Right lobe of liver (tissue), 4 donors: Measurements from ENCODE around the gene SSR4.

ENCODE experiments used
- POLR2A ChIP-seq: fragments of 450-650 bp; IDR thresholded peaks from one replicate; pipeline ENCODE4 v1.6.1; 2017; ENCODE audit warnings: antibody characterized with exemption, mild to moderate bottlenecking
- TF ChIP-seq, protein P1 (sequence below), 4 donors: fragments of 200-600 bp in 3 of 4; fragments of 450-650 bp in 1 of 4; IDR thresholded peaks; one replicate each; pipeline versions ENCODE4 v1.5.1 to v1.8.0; 2016 to 2022; ENCODE audit warnings: antibody characterized with exemption in 4 of 4, mild to moderate bottlenecking in 2 of 4
- donor health status: DM: no; HTN: no; CAD: no.
- donor health status: DM: no; HTN: no; CAD: no.
- donor health status: DM: no; HTN: yes; CAD: no.

DNA sequence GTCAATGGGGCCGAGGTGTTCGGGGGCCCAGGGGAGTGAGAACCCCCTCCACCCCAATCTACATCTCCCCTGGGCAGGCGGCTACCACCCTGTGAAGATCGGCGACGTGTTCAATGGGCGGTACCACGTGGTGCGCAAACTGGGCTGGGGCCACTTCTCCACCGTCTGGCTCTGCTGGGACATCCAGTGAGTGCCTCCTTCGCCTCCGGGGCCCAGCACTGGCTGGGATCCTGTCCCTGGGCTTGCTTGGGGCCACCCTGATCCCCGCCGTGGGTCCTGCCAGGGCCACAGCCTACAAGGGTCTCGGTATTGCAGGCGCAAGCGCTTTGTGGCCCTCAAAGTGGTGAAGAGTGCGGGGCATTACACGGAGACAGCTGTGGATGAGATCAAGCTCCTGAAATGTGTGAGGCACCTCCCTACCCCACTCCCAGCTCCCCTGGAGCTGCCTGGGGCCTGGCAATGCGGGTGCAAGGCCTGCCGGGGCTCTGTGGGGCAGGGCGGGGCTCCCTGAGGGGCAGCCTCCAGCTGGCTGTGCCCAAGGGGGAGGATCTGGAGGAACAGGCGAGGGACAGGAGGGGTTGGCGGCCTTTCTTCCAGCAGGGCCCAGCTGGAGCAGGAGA, 12.9 kb upstream of the SSR4 start:
- no peak for TF ChIP-seq POLR2A
- TF ChIP-seq, protein P1, sequence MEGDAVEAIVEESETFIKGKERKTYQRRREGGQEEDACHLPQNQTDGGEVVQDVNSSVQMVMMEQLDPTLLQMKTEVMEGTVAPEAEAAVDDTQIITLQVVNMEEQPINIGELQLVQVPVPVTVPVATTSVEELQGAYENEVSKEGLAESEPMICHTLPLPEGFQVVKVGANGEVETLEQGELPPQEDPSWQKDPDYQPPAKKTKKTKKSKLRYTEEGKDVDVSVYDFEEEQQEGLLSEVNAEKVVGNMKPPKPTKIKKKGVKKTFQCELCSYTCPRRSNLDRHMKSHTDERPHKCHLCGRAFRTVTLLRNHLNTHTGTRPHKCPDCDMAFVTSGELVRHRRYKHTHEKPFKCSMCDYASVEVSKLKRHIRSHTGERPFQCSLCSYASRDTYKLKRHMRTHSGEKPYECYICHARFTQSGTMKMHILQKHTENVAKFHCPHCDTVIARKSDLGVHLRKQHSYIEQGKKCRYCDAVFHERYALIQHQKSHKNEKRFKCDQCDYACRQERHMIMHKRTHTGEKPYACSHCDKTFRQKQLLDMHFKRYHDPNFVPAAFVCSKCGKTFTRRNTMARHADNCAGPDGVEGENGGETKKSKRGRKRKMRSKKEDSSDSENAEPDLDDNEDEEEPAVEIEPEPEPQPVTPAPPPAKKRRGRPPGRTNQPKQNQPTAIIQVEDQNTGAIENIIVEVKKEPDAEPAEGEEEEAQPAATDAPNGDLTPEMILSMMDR (IDR thresholded peaks at IDR 0.05): no peak
